ENCODE results near the gene ASAP2.

The ASAP2 gene

GRCh38 chr2:9445089-9445488 is 238.5 kb downstream of the ASAP2 start:
- DNase-seq: no peak

GRCh38 chr2:9451231-9451630 is 244.6 kb downstream of the ASAP2 start:
- no peak for DNase-seq
